AML-193 (cell line): Measurements from ENCODE around the gene HIPK2.

Experiments used
- DNase-seq, 2 experiments: peaks; one replicate each; lab custom pipeline; 2025; lab: John Stamatoyannopoulos, UW

Gene HIPK2

GRCh38 chr7:139752604-139753003 is 25.2 kb downstream of the HIPK2 start:
- no peak for DNase-seq

- no peak for DNase-seq
Observed at GRCh38 chr7:139752148-139752547, 25.6 kb downstream of the HIPK2 start.

- no peak for DNase-seq
Observed at GRCh38 chr7:139750459-139751095, 27.2 kb downstream of the HIPK2 start.

GRCh38 chr7:139749545-139749944 is 28.3 kb downstream of the HIPK2 start:
- no peak for DNase-seq

- DNase-seq = no peak
Observed at GRCh38 chr7:139748941-139749340, 28.9 kb downstream of the HIPK2 start.

GRCh38 chr7:139748373-139748765 is 29.4 kb downstream of the HIPK2 start:
- no peak for DNase-seq

GRCh38 chr7:139747662-139748372 is 30.0 kb downstream of the HIPK2 start:
- DNase-seq = no peak

GRCh38 chr7:139746652-139747051 is 31.1 kb downstream of the HIPK2 start:
- DNase-seq = no peak

GRCh38 chr7:139745678-139746143 is 32.1 kb downstream of the HIPK2 start:
- no peak for DNase-seq

GRCh38 chr7:139744768-139745677 is 32.8 kb downstream of the HIPK2 start:
- DNase-seq = no peak

- DNase-seq = no peak
Observed at GRCh38 chr7:139743967-139744767, 33.6 kb downstream of the HIPK2 start.

- DNase-seq = no peak
Observed at GRCh38 chr7:139743267-139743966, 34.4 kb downstream of the HIPK2 start.

- DNase-seq = no peak
Observed at GRCh38 chr7:139741789-139742344, 35.9 kb downstream of the HIPK2 start.

GRCh38 chr7:139741239-139741638 is 36.6 kb downstream of the HIPK2 start:
- DNase-seq = no peak

GRCh38 chr7:139739863-139740597 is 37.8 kb downstream of the HIPK2 start:
- DNase-seq = no peak

- no peak for DNase-seq
Observed at GRCh38 chr7:139738772-139739171, 39.0 kb downstream of the HIPK2 start.

GRCh38 chr7:139738101-139738489 is 39.7 kb downstream of the HIPK2 start:
- no peak for DNase-seq

GRCh38 chr7:139737221-139738100 is 40.3 kb downstream of the HIPK2 start:
- no peak for DNase-seq
